ENCODE data around the gene SNTA1. TPM values are rescaled to one million over a fixed set of nuclear protein-coding genes. Genes with fewer than 3 reads are reported as not detected.

Gene SNTA1
- total and polyA plus RNA-seq, 9 of the 15 experiments (the other 6 are each of a cell fraction or from before 2014, with no cell fraction given), result 1.2 to 40.8 (median 20.3) TPM

- TF ChIP-seq IRF9 (tag; IDR thresholded peaks at IDR 0.05) (no peak), MYNN (IDR thresholded peaks at IDR 0.05) (0 out of 2 replicates have a peak, but pooled peaks have one; percentile 29), MYNN (CRISPR knock-in tag; IDR thresholded peaks at IDR 0.05) (no peak), ZNF445 (CRISPR knock-in tag; IDR thresholded peaks at IDR 0.05; ENCODE audit: low read depth) (no peak), CREBBP (IDR thresholded peaks at IDR 0.05; ENCODE audit: low read depth, low read length) (no peak), RHOXF2B (CRISPR knock-in tag; conservative IDR thresholded peaks at IDR 0.05) (0 out of 2 replicates have a peak, but pooled peaks have one; percentile 56), ZNF696 (CRISPR knock-in tag; conservative IDR thresholded peaks at IDR 0.05) (no peak), SOX6 (IDR thresholded peaks at IDR 0.05) (peak; percentile 44), RBFOX2 (IDR thresholded peaks at IDR 0.05; ENCODE audit: low read depth, low read length) (peak; percentile 88), TBP (optimal IDR thresholded peaks at IDR 0.05; ENCODE audit: low read depth, low read length) (peak; percentile 78), ZNF232 (CRISPR knock-in tag; IDR thresholded peaks at IDR 0.05) (0 out of 2 replicates have a peak, but pooled peaks have one; percentile 15), U2AF1 (optimal IDR thresholded peaks at IDR 0.05; ENCODE audit: low read depth, low read length) (no peak), BRF1 (IDR thresholded peaks at IDR 0.05; ENCODE audit: borderline replicate concordance, extremely low read depth, insufficient read length) (no peak), BRD4 (IDR thresholded peaks at IDR 0.05) (no peak), JUNB (CRISPR knock-in tag; conservative IDR thresholded peaks at IDR 0.05) (no peak), ZNF407 (IDR thresholded peaks at IDR 0.05; ENCODE audit: low read depth) (no peak), ZNF830 (CRISPR knock-in tag; IDR thresholded peaks at IDR 0.05) (no peak), FOXP1 (CRISPR knock-in tag; IDR thresholded peaks at IDR 0.05) (no peak), POU5F1 (IDR thresholded peaks at IDR 0.05; ENCODE audit: borderline replicate concordance, low read depth, low read length, partially characterized antibody) (peak; percentile 48), ZNF174 (CRISPR knock-in tag; IDR thresholded peaks at IDR 0.05) (no peak), TCF7 (IDR thresholded peaks at IDR 0.05; ENCODE audit: borderline replicate concordance) (peak; percentile 88)
Observed at GRCh38 chr20:33401184-33401920, 42.2 kb downstream of the SNTA1 start, which contains the start of gene CDK5RAP1 (continued).
